ENCODE data around the gene TMEM259.

DNA sequence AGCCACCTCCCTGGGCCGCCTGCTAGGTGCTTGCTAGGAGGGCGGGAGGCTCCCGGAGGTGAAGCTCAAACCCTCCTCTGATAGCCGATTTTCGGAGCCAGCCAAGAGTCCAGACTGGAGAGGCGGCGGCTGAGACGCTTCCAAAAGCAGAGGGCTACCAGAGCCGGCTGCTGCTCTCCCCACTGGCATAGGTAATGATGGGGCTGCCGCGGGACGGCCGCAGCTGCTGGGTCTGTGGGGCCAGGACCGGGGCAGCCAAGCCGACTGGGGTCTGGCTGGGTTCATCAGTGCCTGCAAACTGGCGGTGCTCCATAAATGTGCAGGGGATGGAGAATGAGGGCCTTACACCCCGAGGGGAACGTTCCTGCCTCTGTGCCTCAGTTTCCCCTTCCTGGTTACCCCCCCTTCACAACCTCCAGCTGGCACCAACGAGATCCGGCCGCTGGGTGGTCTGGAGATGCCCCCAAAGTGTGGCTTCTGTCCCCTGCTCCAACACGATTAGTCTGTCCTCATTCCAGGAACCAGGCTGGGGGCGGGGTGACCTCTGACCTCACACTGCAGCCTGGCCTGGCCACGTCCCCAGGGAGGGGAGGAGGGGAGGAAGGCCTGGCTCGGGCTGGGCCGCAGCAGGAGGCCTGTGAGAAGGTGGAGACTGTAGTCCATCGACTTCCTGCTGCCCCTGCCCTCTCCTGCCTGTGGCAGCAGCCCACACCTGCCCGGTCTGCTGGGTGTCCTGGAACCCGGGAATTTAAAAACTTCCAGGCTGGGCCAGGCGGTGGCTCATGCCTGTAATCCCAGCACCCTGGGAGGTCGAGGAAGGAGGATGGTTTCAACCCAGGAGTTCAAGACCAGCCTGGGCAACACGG is 40.6 kb downstream of the TMEM259 start:
- TF ChIP-seq, protein P1, sequence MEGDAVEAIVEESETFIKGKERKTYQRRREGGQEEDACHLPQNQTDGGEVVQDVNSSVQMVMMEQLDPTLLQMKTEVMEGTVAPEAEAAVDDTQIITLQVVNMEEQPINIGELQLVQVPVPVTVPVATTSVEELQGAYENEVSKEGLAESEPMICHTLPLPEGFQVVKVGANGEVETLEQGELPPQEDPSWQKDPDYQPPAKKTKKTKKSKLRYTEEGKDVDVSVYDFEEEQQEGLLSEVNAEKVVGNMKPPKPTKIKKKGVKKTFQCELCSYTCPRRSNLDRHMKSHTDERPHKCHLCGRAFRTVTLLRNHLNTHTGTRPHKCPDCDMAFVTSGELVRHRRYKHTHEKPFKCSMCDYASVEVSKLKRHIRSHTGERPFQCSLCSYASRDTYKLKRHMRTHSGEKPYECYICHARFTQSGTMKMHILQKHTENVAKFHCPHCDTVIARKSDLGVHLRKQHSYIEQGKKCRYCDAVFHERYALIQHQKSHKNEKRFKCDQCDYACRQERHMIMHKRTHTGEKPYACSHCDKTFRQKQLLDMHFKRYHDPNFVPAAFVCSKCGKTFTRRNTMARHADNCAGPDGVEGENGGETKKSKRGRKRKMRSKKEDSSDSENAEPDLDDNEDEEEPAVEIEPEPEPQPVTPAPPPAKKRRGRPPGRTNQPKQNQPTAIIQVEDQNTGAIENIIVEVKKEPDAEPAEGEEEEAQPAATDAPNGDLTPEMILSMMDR (IDR thresholded peaks at IDR 0.05) = no peak
- TF ChIP-seq POLR2A (IDR thresholded peaks at IDR 0.05) (no peak), POLR2AphosphoS5 (IDR thresholded peaks at IDR 0.05) (no peak)
